T-cell (primary cell): ENCODE data around the gene IL16. TPM values are rescaled to one million over a fixed set of nuclear protein-coding genes. Genes with fewer than 3 reads are reported as not detected.
"Not testable (repeated sequence)": the region's sequence is repeated elsewhere in the genome, so short reads cannot be mapped to it uniquely, and the experiment has no call there.

ENCODE experiments used
- ATAC-seq, 4 experiments: fragments of 200-7000 bp in 3 of 4; fragments of 150-1000 bp in 1 of 4; cut with Tn5 transposase; replicated peaks in 1 of 4; 1 replicate in 3 of 4; 2 replicates in 1 of 4; pipeline ENCODE4 v1.10.0; 2021; ENCODE audit warnings: moderate library complexity in 3 of 4, mild to moderate bottlenecking in 2 of 4, moderate number of reproducible peaks in 1 of 4
- CTCF ChIA-PET, 2 donors: fragments of 300-600 bp; sonication (Branson Sonifier 250); formaldehyde crosslinking; loops; one replicate each; lab custom pipeline; 2022; ENCODE audit warnings: antibody characterized with exemption in 2 of 2; lab: Charles Lee
- POLR2A ChIA-PET, 2 donors: fragments of 300-600 bp; sonication (Branson Sonifier 250); formaldehyde crosslinking; loops; one replicate each; lab custom pipeline; 2022; ENCODE audit warnings: antibody characterized with exemption in 2 of 2; lab: Charles Lee
- DNase-seq, 35 experiments: peaks; one replicate each; pipeline versions ENCODE4 v3.0.0 to v3.0.0-alpha.2; 2013 to 2023
- H3K27ac ChIP-seq: one replicate; pipeline ENCODE4 v1.5.1; 2013; ENCODE audit warnings: low read length
- H3K27me3 ChIP-seq, 2 experiments: replicated peaks in 1 of 2; 1 replicate in 1 of 2; 2 replicates in 1 of 2; pipeline versions ENCODE4 v1.6.1 to v1.7.0; 2013; ENCODE audit warnings: low read length in 1 of 2, mixed read lengths in 1 of 2; ENCODE audit not compliant: control insufficient read depth in 2 of 2, insufficient read depth in 2 of 2; ENCODE audit errors: extremely low read depth in 1 of 2
- H3K36me3 ChIP-seq, 2 donors: 1 replicate in 1 of 2; 2 replicates in 1 of 2; pipeline versions ENCODE4 v1.6.1 to v1.7.0; 2013; ENCODE audit warnings: low read length in 1 of 2; ENCODE audit not compliant: control insufficient read depth in 2 of 2, insufficient read depth in 1 of 2; ENCODE audit errors: extremely low read depth in 1 of 2
- H3K4me1 ChIP-seq, 2 experiments: 1 replicate in 1 of 2; 2 replicates in 1 of 2; pipeline versions ENCODE4 v1.6.1 to v1.7.0; 2013; ENCODE audit warnings: low read length in 2 of 2, mixed read lengths in 1 of 2; ENCODE audit not compliant: insufficient read depth in 2 of 2, control insufficient read depth in 1 of 2; ENCODE audit errors: extremely low read depth in 1 of 2
- H3K4me3 ChIP-seq, 2 donors: 1 replicate in 1 of 2; 2 replicates in 1 of 2; pipeline versions ENCODE4 v1.5.1 to v1.7.0; 2013; ENCODE audit warnings: mild to moderate bottlenecking in 2 of 2, low read length in 1 of 2, moderate library complexity in 1 of 2; ENCODE audit not compliant: control insufficient read depth in 1 of 2; ENCODE audit errors: extremely low read depth in 1 of 2
- H3K9me3 ChIP-seq: 2 replicates; pipeline ENCODE4 v1.7.0; 2013
- H3K27ac Mint-ChIP-seq, 2 donors: one replicate each; pipeline ENCODE4 v1.8.0; 2020 to 2021; ENCODE audit warnings: mild to moderate bottlenecking in 2 of 2, mixed read lengths in 2 of 2
- H3K27me3 Mint-ChIP-seq, 2 donors: one replicate each; pipeline ENCODE4 v1.8.0; 2021 to 2022; ENCODE audit warnings: mixed read lengths in 2 of 2
- H3K36me3 Mint-ChIP-seq: one replicate; pipeline ENCODE4 v1.8.0; 2021; ENCODE audit warnings: mixed read lengths
- H3K4me1 Mint-ChIP-seq, 3 donors: one replicate each; pipeline ENCODE4 v1.8.0; 2020 to 2022; ENCODE audit warnings: mixed read lengths in 3 of 3, mild to moderate bottlenecking in 1 of 3
- H3K4me3 Mint-ChIP-seq, 3 donors: one replicate each; pipeline ENCODE4 v1.8.0; 2020 to 2022; ENCODE audit warnings: mild to moderate bottlenecking in 3 of 3, mixed read lengths in 3 of 3, moderate library complexity in 3 of 3
- H3K9me3 Mint-ChIP-seq, 3 donors: one replicate each; pipeline ENCODE4 v1.8.0; 2020 to 2022; ENCODE audit warnings: mixed read lengths in 3 of 3
- WGBS: methylation state at CpG from one replicate; pipeline ENCODE4 v1.1.5; 2013; ENCODE audit warnings: missing lambda C conversion rate; ENCODE audit not compliant: insufficient coverage; 5-methylcytosine and 5-hydroxymethylcytosine counted together
- total RNA-seq, 35 experiments: library from RNA in 6 of 35; stranded (reverse) in 6 of 35; fragments of 120-200 nt in 1 of 35; gene quantifications; one replicate each; pipeline versions ENCODE4 v1.2.1 to v1.2.4 and lab custom pipeline; 2013 to 2026

IL16 gene
- total RNA-seq, 5 donors from 2014 or later (not counting 1 experiment from before 2014, with no cell fraction given), result 143 to 319 (median 299) TPM

DNA sequence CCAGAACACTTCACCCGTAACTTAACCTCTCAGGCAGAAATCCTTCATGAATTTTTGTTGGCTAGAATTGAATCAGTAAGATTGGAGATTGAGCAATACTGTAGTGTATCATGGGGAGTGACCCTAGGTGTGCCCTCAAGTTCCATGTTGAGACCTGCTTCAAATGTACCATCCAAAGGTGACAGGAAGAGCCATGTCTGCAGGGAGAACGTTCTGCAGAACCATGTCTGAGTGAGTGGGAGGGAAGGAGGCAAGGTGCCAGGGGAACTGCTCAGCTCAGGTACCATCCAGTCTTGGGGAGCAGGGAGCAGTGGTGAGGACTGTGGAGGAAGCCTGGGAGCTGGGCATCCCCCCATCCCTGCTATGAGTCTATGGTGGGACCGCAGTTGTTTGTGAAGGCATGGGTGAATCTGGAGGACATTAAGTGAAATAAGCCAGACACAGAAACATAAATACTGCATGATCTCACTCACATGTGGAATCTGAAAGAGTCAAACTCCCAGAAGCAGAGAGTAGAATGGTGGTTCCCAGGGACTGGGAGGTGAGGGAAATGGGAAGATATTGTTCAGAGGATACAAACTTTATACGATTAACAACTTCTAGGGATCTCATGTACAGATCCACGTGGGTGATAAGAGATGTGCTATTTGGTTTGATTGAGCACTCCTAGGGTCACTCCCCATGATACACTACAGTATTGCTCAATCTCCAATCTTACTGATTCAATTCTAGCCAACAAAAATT is 39.3 kb upstream of the IL16 start:
- Histone ChIP-seq H3K27me3 (peaks cover 0 to 17% of the 10 kb centered on the region in 2 experiments), H3K4me3 (no peak overlapping the region), H3K4me1 (peaks cover 2 to 16% of the 10 kb centered on the region in 2 experiments), H3K27ac (no peak overlapping the region), H3K36me3 (no peaks in the 10 kb centered on the region), H3K9me3 (no peaks in the 10 kb centered on the region)
- Mint-ChIP-seq H3K4me1 (peaks cover 20 to 40% (median 34%) of the 10 kb centered on the region in 3 donors), H3K9me3 (no peaks in the 10 kb centered on the region), H3K4me3 (no peak overlapping the region), H3K27me3 (peaks cover 3 to 10% of the 10 kb centered on the region in 2 donors), H3K27ac (peak overlapping the region in 1 of 2 donors; percentile 40), H3K36me3 (no peaks in the 10 kb centered on the region)
- no peak for DNase-seq
- WGBS, result 8% methylated on average over 1 of the region's 5 CpGs
- ATAC-seq, result no peak
- ChIA-PET POLR2A (no interaction called here), CTCF (interaction anchor here in 1 of 2 donors (3.0 kb wide), 1 partner anchor 108 kb away, joined by 26 read pairs; no protein-coding TSS in a partner anchor)

DNA sequence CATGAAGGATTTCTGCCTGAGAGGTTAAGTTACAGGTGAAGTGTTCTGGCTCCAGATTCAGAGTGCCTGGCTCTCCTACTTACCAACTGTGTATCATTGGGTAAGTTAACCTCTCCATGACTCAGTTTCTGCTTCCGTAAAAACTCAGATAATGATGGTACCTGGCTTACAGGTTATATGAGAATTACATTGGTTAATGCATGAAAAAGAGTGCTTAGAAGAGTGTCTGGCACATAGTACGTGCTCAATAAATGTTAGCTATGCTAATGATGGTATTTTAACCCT is 38.8 kb upstream of the IL16 start:
- Histone ChIP-seq H3K4me3 (no peak overlapping the region), H3K27me3 (peaks cover 0 to 17% of the 10 kb centered on the region in 2 experiments), H3K4me1 (peaks cover 2 to 16% of the 10 kb centered on the region in 2 experiments), H3K27ac (no peak overlapping the region), H3K36me3 (no peaks in the 10 kb centered on the region), H3K9me3 (no peaks in the 10 kb centered on the region)
- POLR2A ChIA-PET, result no interaction called here
- H3K9me3 Mint-ChIP-seq, result no peaks in the 10 kb centered on the region
- no peak for DNase-seq
- H3K27ac Mint-ChIP-seq, result no peak overlapping the region
- CTCF ChIA-PET, result no interaction called here
- peaks cover 5 to 13% of the 10 kb centered on the region in 2 donors for H3K27me3 Mint-ChIP-seq
- H3K36me3 Mint-ChIP-seq, result no peaks in the 10 kb centered on the region
- no peak for ATAC-seq
- WGBS, result 100% methylated on average over 1 of the region's 2 CpGs
- H3K4me1 Mint-ChIP-seq, result peaks cover 23 to 41% (median 37%) of the 10 kb centered on the region in 3 donors
- H3K4me3 Mint-ChIP-seq, result no peak overlapping the region

DNA sequence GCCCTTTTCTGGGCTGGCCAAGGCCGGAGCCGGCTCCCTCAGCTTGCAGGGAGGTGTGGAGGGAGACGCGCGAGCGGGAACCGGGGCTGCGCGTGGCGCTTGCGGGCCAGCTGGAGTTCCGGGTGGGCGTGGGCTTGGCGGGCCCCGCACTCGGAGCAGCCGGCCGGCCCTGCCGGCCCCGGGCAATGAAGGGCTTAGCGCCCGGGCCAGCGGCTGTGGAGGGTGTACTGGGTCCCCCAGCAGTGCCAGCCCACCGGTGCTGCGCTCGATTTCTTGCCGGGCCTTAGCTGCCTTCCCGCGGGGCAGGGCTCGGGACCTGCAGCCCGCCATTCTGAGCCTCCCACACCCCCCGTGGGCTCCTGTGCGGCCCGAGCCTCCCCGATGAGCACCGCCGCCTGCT is 38.1 kb upstream of the IL16 start:
- Histone ChIP-seq H3K4me1 (peaks cover 2 to 16% of the 10 kb centered on the region in 2 experiments), H3K27me3 (peaks cover 0 to 17% of the 10 kb centered on the region in 2 experiments)
- Mint-ChIP-seq H3K4me1 (peaks cover 23 to 41% (median 37%) of the 10 kb centered on the region in 3 donors), H3K27me3 (peaks cover 5 to 13% of the 10 kb centered on the region in 2 donors)
- H3K27ac Mint-ChIP-seq, H3K36me3 Mint-ChIP-seq, H3K4me3 Mint-ChIP-seq, DNase-seq, CTCF ChIA-PET, ATAC-seq, H3K9me3 Mint-ChIP-seq, POLR2A ChIA-PET, H3K4me3 ChIP-seq, H3K9me3 ChIP-seq, H3K36me3 ChIP-seq, H3K27ac ChIP-seq: not testable (repeated sequence)
- 77% methylated on average over 8 of the region's 37 CpGs for WGBS

DNA sequence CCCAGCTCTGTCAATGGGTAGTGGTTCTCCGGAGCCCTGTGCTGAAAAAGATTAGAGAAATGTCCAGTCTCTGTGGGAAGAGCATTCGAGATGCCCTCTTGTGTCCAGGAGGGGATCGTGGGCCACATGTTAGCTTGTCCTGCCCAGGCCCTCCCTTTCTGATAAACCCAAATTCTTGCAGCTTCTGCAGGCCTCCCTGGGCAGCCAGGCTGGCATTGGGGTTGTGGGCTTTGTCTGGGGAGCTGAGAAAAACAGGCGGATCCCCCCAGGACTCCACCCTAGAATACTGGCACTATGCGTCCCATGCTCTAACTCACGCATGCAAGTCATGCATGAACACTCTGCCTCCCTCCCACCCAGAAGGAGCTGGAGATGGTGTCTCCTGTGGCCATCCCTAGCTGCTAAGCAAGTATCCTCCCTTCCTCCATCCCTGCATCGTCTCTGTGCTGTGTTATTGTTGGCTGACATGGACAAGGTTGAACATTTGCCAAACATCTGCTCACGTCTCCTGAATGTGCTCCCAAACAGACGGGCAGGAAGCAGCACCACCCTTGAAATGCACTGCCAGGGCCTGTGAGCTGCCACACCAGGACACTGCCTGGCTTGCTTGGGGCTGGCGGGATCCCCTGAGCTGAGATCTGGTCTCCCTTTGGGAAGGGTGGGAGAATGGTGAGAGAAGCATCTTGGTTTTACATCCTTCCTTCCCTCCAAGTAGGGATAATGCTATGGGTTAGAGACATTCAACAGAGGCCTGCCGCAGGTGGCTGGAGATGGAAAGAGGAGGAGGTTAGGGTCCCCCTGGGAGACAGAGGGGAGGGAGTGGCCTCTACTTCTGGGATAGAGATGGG is 36.1 kb upstream of the IL16 start:
- peak overlapping the region in 1 of 3 donors; percentile 46 for H3K4me3 Mint-ChIP-seq
- H3K27me3 Mint-ChIP-seq, result peaks cover 5 to 13% of the 10 kb centered on the region in 2 donors
- peaks cover 22 to 44% (median 42%) of the 10 kb centered on the region in 3 donors for H3K4me1 Mint-ChIP-seq
- H3K27ac Mint-ChIP-seq, result no peak overlapping the region
- ChIA-PET POLR2A (no interaction called here), CTCF (interaction anchor here in 1 of 2 donors (0.8 kb wide), 1 partner anchor 106 kb away, joined by 3 read pairs; no protein-coding TSS in a partner anchor)
- ATAC-seq (no peak), DNase-seq (no peak)
- WGBS, result 96% methylated on average over 4 of the region's 11 CpGs
- H3K9me3 Mint-ChIP-seq, result no peaks in the 10 kb centered on the region
- Histone ChIP-seq H3K4me3 (no peak overlapping the region), H3K9me3 (no peaks in the 10 kb centered on the region), H3K4me1 (peaks cover 2 to 16% of the 10 kb centered on the region in 2 experiments), H3K27ac (no peak overlapping the region), H3K36me3 (no peaks in the 10 kb centered on the region), H3K27me3 (peaks cover 0 to 19% of the 10 kb centered on the region in 2 experiments)
- H3K36me3 Mint-ChIP-seq, result no peaks in the 10 kb centered on the region

DNA sequence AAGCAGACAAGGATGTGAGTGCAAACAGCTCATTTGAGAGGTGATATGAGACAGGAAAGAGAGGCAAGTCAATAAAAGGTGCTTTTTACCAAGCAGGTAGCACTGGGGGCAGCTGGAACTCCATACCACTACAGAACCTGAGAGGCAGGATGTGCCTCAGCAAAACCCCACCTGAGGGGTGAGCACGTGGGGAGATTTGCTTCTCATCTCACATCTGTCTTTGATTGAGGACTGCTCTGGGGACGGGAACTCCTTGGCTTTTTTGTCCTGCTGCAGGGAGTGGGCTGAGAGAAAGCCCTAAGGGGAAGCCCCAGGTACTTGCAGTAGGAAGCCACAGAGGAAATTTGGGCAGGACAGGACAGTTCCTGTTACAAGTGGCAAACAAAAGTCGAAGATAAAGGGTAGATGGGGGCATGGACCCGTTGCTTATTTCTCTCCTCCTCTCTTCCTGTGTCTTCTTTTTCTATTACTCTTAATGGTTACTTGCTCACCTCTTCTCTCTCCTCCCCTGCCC is 35.5 kb upstream of the IL16 start:
- H3K36me3 ChIP-seq, result no peaks in the 10 kb centered on the region
- H3K4me3 ChIP-seq, result no peak overlapping the region
- no peak overlapping the region for H3K27ac ChIP-seq
- CTCF ChIA-PET, result interaction anchor here in 1 of 2 donors (0.8 kb wide), 1 partner anchor 105 kb away, joined by 3 read pairs; no protein-coding TSS in a partner anchor
- peaks cover 2 to 16% of the 10 kb centered on the region in 2 experiments for H3K4me1 ChIP-seq
- Mint-ChIP-seq H3K27me3 (peaks cover 5 to 13% of the 10 kb centered on the region in 2 donors), H3K4me1 (peaks cover 20 to 39% (median 38%) of the 10 kb centered on the region in 3 donors), H3K4me3 (peak overlapping the region in 1 of 3 donors; percentile 46), H3K27ac (no peak overlapping the region), H3K9me3 (no peaks in the 10 kb centered on the region), H3K36me3 (no peaks in the 10 kb centered on the region)
- H3K9me3 ChIP-seq, result no peaks in the 10 kb centered on the region
- DNase-seq, result peak in 9 of 35 experiments; percentile 4 to 30 (median 13)
- peaks cover 0 to 19% of the 10 kb centered on the region in 2 experiments for H3K27me3 ChIP-seq
- POLR2A ChIA-PET, result no interaction called here
- WGBS, result 0% methylated on average over 2 of the region's 4 CpGs
- ATAC-seq, result peak; percentile 38 to 95 (median 62)

DNA sequence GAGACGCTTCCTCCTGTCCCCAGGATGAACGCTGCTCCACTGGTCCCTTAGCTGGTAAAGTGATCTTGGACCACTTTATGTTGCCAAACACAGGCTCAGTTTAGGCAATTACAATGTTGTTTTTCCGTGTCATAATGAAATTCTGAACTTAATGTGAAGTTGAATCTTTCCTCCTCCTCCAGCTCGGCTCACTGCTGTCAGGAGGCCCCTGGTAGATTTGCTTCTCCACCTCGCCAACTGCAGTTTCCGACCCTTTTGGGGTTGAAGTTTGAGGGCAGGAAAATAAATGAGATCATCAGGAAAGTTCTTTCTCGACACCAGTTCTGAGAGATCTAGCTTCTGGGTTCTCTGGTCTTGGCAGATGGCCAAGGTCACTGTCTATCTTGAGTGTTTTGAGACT is 34.8 kb upstream of the IL16 start:
- Mint-ChIP-seq H3K4me3 (no peak overlapping the region), H3K27ac (no peak overlapping the region), H3K27me3 (peaks cover 5 to 13% of the 10 kb centered on the region in 2 donors), H3K36me3 (no peaks in the 10 kb centered on the region), H3K9me3 (no peaks in the 10 kb centered on the region), H3K4me1 (peaks cover 25 to 37% (median 37%) of the 10 kb centered on the region in 3 donors)
- ATAC-seq (no peak), DNase-seq (no peak)
- CTCF ChIA-PET, result no interaction called here
- Histone ChIP-seq H3K4me3 (no peak overlapping the region), H3K27me3 (peaks cover 0 to 19% of the 10 kb centered on the region in 2 experiments), H3K4me1 (peaks cover 2 to 16% of the 10 kb centered on the region in 2 experiments), H3K27ac (no peak overlapping the region), H3K36me3 (no peaks in the 10 kb centered on the region), H3K9me3 (no peaks in the 10 kb centered on the region)
- WGBS, result 68% methylated on average over 3 of the region's 7 CpGs
- POLR2A ChIA-PET, result no interaction called here
